Trophoblast cell (in vitro differentiated cells and primary cell): Measurements from ENCODE around the gene PRMT9.

Experiments
- DNase-seq, 2 donors: peaks; one replicate each; pipeline ENCODE4 v3.0.0-alpha.2; 2016
- H2AFZ ChIP-seq: 2 replicates; pipeline ENCODE4 v1.6.1; 2013; ENCODE audit warnings: low read length, moderate library complexity, mild to moderate bottlenecking; ENCODE audit not compliant: insufficient read depth, poor library complexity
- H2AK5ac ChIP-seq: 2 replicates; pipeline ENCODE4 v1.6.1; 2013; ENCODE audit warnings: mild to moderate bottlenecking, low read length
- H2BK120ac ChIP-seq: 2 replicates; pipeline ENCODE4 v1.6.1; 2013; ENCODE audit warnings: low read length, mild to moderate bottlenecking, moderate library complexity; ENCODE audit not compliant: insufficient read depth, poor library complexity
- H2BK12ac ChIP-seq: 2 replicates; pipeline ENCODE4 v1.6.1; 2013; ENCODE audit warnings: mild to moderate bottlenecking, low read length, moderate library complexity
- H2BK5ac ChIP-seq: 2 replicates; pipeline ENCODE4 v1.6.1; 2013; ENCODE audit warnings: low read length, low read depth, moderate library complexity, mild to moderate bottlenecking; ENCODE audit not compliant: poor library complexity
- H3K14ac ChIP-seq: 2 replicates; pipeline ENCODE4 v1.6.1; 2013; ENCODE audit warnings: mild to moderate bottlenecking, low read length
- H3K18ac ChIP-seq: 2 replicates; pipeline ENCODE4 v1.6.1; 2013; ENCODE audit warnings: mild to moderate bottlenecking, low read length
- H3K23ac ChIP-seq: 2 replicates; pipeline ENCODE4 v1.6.1; 2013; ENCODE audit warnings: low read length
- H3K27ac ChIP-seq: 2 replicates; pipeline ENCODE4 v1.5.1; 2013; ENCODE audit warnings: low read depth, mild to moderate bottlenecking, inconsistent platforms, low read length, moderate library complexity
- H3K27me3 ChIP-seq: 2 replicates; pipeline ENCODE4 v1.6.1; 2013; ENCODE audit warnings: inconsistent platforms, mild to moderate bottlenecking, low read length, moderate library complexity; ENCODE audit not compliant: insufficient read depth
- H3K36me3 ChIP-seq, 2 experiments: 1 replicate in 1 of 2; 2 replicates in 1 of 2; pipeline ENCODE4 v1.6.1; 2013; ENCODE audit warnings: low read length in 2 of 2, mild to moderate bottlenecking in 2 of 2, moderate library complexity in 1 of 2; ENCODE audit not compliant: insufficient read depth in 2 of 2, control insufficient read depth in 1 of 2
- H3K4ac ChIP-seq: 2 replicates; pipeline ENCODE4 v1.6.1; 2013; ENCODE audit warnings: low read depth, mild to moderate bottlenecking, low read length, moderate library complexity
- H3K4me1 ChIP-seq, 2 experiments: 1 replicate in 1 of 2; 2 replicates in 1 of 2; pipeline ENCODE4 v1.6.1; 2013; ENCODE audit warnings: low read length in 2 of 2, mild to moderate bottlenecking in 2 of 2, moderate library complexity in 1 of 2; ENCODE audit not compliant: insufficient read depth in 2 of 2, control insufficient read depth in 1 of 2
- H3K4me2 ChIP-seq: 2 replicates; pipeline ENCODE4 v1.6.1; 2013; ENCODE audit warnings: inconsistent platforms, mild to moderate bottlenecking, low read length, moderate library complexity
- H3K4me3 ChIP-seq: 2 replicates; pipeline ENCODE4 v1.5.1; 2013; ENCODE audit warnings: mild to moderate bottlenecking, low read depth, low read length, inconsistent platforms
- H3K79me1 ChIP-seq: one replicate; pipeline ENCODE4 v1.6.1; 2013; ENCODE audit warnings: low read length
- H3K79me2 ChIP-seq: 2 replicates; pipeline ENCODE4 v1.6.1; 2013; ENCODE audit warnings: low read length, mild to moderate bottlenecking; ENCODE audit not compliant: control insufficient read depth, insufficient read depth, poor library complexity
- H3K9ac ChIP-seq: 2 replicates; pipeline ENCODE4 v1.6.1; 2013; ENCODE audit warnings: mild to moderate bottlenecking, low read length
- H3K9me3 ChIP-seq: 2 replicates; pipeline ENCODE4 v1.6.1; 2013; ENCODE audit warnings: low read depth, mild to moderate bottlenecking, control low read depth, inconsistent platforms, low read length; ENCODE audit not compliant: insufficient read depth
- H4K12ac ChIP-seq: 2 replicates; pipeline ENCODE4 v1.6.1; 2013; ENCODE audit warnings: low read depth, mild to moderate bottlenecking, low read length, moderate library complexity
- H4K8ac ChIP-seq: 2 replicates; pipeline ENCODE4 v1.6.1; 2013; ENCODE audit warnings: low read depth, mild to moderate bottlenecking, low read length, moderate library complexity
- H4K91ac ChIP-seq: one replicate; pipeline ENCODE4 v1.6.1; 2013; ENCODE audit warnings: low read depth, mild to moderate bottlenecking, low read length, moderate library complexity
- WGBS: extraction: QIAGEN DNeasy Blood & Tissue Kit; methylation state at CpG from one replicate; pipeline ENCODE4 v1.1.7; 2013; ENCODE audit warnings: missing lambda C conversion rate; ENCODE audit not compliant: insufficient read length, insufficient coverage; ENCODE audit errors: extremely low coverage; 5-methylcytosine and 5-hydroxymethylcytosine counted together

Gene PRMT9

DNA sequence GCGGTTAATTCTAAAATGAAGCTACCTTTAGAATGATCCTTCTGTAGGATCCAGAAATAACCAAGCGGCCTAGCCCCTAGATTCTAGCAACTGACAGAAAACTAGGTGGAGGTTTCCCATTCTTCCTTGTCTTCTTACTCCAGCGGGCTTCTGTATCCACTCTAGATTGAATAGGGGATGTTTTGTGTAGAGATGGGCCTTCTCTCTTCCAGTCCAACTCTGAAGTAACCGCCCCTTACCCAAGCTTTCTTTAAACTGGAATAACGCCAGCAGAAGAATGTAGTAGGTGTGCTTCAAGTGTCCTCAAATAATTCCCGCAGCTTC, 67.2 kb downstream of the PRMT9 start:
- no peak overlapping the region for H2AK5ac ChIP-seq
- no peaks in the 10 kb centered on the region for H3K9me3 ChIP-seq
- no peak overlapping the region for H3K9ac ChIP-seq
- H3K14ac ChIP-seq, result no peak overlapping the region
- H3K27ac ChIP-seq, result no peak overlapping the region
- no peak overlapping the region for H2BK12ac ChIP-seq
- H3K36me3 ChIP-seq, result no peaks in the 10 kb centered on the region
- no peak overlapping the region for H3K4me3 ChIP-seq
- WGBS, result no CpG with 5 or more reads among the region's 6 CpGs
- no peak overlapping the region for H3K18ac ChIP-seq
- peak overlapping the region; percentile 45 for H2AFZ ChIP-seq
- H3K79me1 ChIP-seq, result peaks cover 6% of the 10 kb centered on the region
- no peak overlapping the region for H2BK5ac ChIP-seq
- H4K12ac ChIP-seq, result no peak overlapping the region
- H4K8ac ChIP-seq, result no peak overlapping the region
- peaks cover 2 to 6% of the 10 kb centered on the region in 2 experiments for H3K4me1 ChIP-seq
- H3K23ac ChIP-seq, result no peak overlapping the region
- no peak overlapping the region for H3K4ac ChIP-seq
- H3K27me3 ChIP-seq, result no peaks in the 10 kb centered on the region
- peak overlapping the region; percentile 95 for H3K4me2 ChIP-seq
- no peak overlapping the region for H2BK120ac ChIP-seq
- no peak for DNase-seq
- H4K91ac ChIP-seq, result no peak overlapping the region
- peaks cover 4% of the 10 kb centered on the region for H3K79me2 ChIP-seq

DNA sequence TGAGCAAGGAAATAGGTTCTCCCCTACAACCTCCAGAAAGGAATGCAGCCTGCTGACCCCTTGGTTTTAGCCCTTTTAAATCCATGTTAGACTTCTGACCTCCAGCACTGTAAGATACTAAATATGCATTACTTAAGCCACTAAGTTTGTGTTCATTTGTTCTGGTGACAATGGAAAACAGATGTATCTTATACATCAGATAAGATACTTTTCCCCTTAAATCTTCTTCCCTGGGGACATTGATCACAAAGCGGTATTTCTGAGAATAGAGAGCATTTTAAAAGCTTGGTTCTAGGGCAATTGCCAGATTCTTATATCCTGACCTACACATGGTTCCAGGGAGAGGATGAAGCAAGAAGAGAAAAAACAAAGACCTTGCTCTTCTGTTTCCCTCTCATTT, 73.3 kb downstream of the PRMT9 start:
- Histone ChIP-seq H3K79me1 (no peaks in the 10 kb centered on the region), H3K18ac (no peak overlapping the region), H3K4ac (no peak overlapping the region), H2BK5ac (no peak overlapping the region), H3K4me2 (no peak overlapping the region), H3K4me1 (peaks cover 2 to 3% of the 10 kb centered on the region in 2 experiments), H3K27ac (no peak overlapping the region), H4K12ac (no peak overlapping the region), H2BK12ac (no peak overlapping the region), H3K79me2 (no peaks in the 10 kb centered on the region), H3K27me3 (no peaks in the 10 kb centered on the region), H2AK5ac (no peak overlapping the region), H4K91ac (no peak overlapping the region), H2BK120ac (no peak overlapping the region), H2AFZ (no peak overlapping the region), H3K9me3 (no peaks in the 10 kb centered on the region), H4K8ac (no peak overlapping the region), H3K36me3 (no peaks in the 10 kb centered on the region), H3K4me3 (no peak overlapping the region), H3K23ac (no peak overlapping the region), H3K14ac (no peak overlapping the region), H3K9ac (no peak overlapping the region)
- no peak for DNase-seq
- no CpG with 5 or more reads among the region's 1 CpG for WGBS

DNA sequence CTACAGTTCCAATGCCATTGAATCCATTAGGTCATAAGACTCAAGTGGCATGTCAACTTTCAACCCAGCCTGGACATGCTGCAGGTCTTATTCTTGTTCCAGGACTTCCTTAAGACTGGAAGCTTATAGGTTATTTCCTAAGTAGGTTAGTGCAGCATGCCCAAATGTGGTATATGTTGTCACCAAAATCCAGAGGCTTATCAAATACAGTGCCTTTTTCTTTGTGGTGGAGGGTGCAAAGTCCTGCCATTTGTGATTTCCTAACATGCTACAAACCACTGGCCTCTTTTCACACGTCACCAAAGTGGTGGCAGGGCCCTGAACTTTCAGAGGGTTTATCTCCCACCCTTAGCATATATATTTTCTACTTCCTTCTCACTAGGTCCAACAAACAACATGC, 76.5 kb downstream of the PRMT9 start:
- Histone ChIP-seq H2BK5ac (no peak overlapping the region), H3K36me3 (no peaks in the 10 kb centered on the region), H2AK5ac (no peak overlapping the region), H3K23ac (no peak overlapping the region), H3K4ac (no peak overlapping the region), H2BK12ac (no peak overlapping the region), H4K8ac (no peak overlapping the region), H3K4me2 (no peak overlapping the region), H2AFZ (no peak overlapping the region), H3K9ac (no peak overlapping the region), H3K18ac (no peak overlapping the region), H4K12ac (no peak overlapping the region), H3K79me1 (peaks cover 2% of the 10 kb centered on the region), H2BK120ac (no peak overlapping the region), H3K4me1 (peaks cover 0 to 3% of the 10 kb centered on the region in 2 experiments), H3K79me2 (no peaks in the 10 kb centered on the region), H4K91ac (no peak overlapping the region), H3K14ac (no peak overlapping the region), H3K9me3 (no peaks in the 10 kb centered on the region), H3K27me3 (no peaks in the 10 kb centered on the region), H3K27ac (no peak overlapping the region), H3K4me3 (no peak overlapping the region)
- DNase-seq, result no peak
- WGBS, result no CpG with 5 or more reads among the region's 1 CpG

DNA sequence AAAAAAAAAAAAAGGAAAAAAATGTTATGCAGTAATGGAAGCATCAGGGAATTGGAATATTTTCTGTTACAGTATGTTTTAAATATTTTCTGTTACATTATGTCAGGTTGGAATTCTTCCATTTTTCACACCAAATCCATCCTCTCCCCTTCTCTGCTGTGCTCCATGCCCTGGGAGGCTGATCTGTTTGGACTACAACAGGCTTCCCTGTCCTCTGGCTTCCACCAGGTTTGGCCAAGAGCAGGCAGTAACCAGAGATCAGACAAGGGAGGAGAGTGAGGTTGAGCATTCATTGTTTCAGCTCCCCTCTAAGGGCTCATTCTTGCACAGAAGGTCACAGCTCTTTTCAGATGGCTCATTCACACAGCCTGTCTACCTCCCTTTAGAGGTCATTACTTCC, 78.5 kb downstream of the PRMT9 start:
- no peak overlapping the region for H3K4me3 ChIP-seq
- no peak overlapping the region for H3K4me2 ChIP-seq
- no peaks in the 10 kb centered on the region for H3K79me2 ChIP-seq
- no peak overlapping the region for H2BK12ac ChIP-seq
- peaks cover 4% of the 10 kb centered on the region for H3K79me1 ChIP-seq
- DNase-seq, result no peak
- H3K27me3 ChIP-seq, result no peaks in the 10 kb centered on the region
- no peak overlapping the region for H2BK5ac ChIP-seq
- no peak overlapping the region for H2AFZ ChIP-seq
- H3K9me3 ChIP-seq, result no peaks in the 10 kb centered on the region
- no peak overlapping the region for H3K9ac ChIP-seq
- H3K18ac ChIP-seq, result no peak overlapping the region
- H2AK5ac ChIP-seq, result no peak overlapping the region
- H2BK120ac ChIP-seq, result peak overlapping the region; percentile 40
- H3K4me1 ChIP-seq, result peaks cover 0 to 3% of the 10 kb centered on the region in 2 experiments
- H3K23ac ChIP-seq, result no peak overlapping the region
- H4K91ac ChIP-seq, result peak overlapping the region; percentile 66
- no peaks in the 10 kb centered on the region for H3K36me3 ChIP-seq
- H3K4ac ChIP-seq, result no peak overlapping the region
- H3K27ac ChIP-seq, result peak overlapping the region; percentile 24
- no peak overlapping the region for H3K14ac ChIP-seq
- peak overlapping the region; percentile 8 for H4K8ac ChIP-seq
- no peak overlapping the region for H4K12ac ChIP-seq
